Heart left ventricle (tissue), 13 donors: Measurements from ENCODE around the gene ZNF687.

Experiments used
- POLR2A ChIP-seq, 2 donors: fragments of 450-650 bp; IDR thresholded peaks; one replicate each; pipeline ENCODE4 v1.6.1; 2017; ENCODE audit warnings: antibody characterized with exemption in 2 of 2, mild to moderate bottlenecking in 2 of 2, moderate library complexity in 2 of 2
- TF ChIP-seq, protein P1 (sequence below), 12 donors: fragments of 200-600 bp; sonication (generic) in 4 of 12; IDR thresholded peaks; one replicate each; pipeline versions ENCODE4 v1.5.0 to v1.8.0; 2018 to 2022; ENCODE audit warnings: antibody characterized with exemption in 12 of 12, mild to moderate bottlenecking in 5 of 12
- donor health status: ischemic (EF 13 %, LVEDD 7.1; RV severe dilation, severe dysfunction).
- donor health status: DM: no; HTN: yes; CAD: no.
- donor health status: DM: no; HTN: no; CAD: no.
- donor health status: ischemic (EF 25% LVEDD 6.9; RV normal size, moderate dysfunction).
- donor health status: ischemic (EF 25% LVEDD 5.7; RV mildly dilated, moderate dysfunction).
- donor health status: ischemic (EF 35%, LVEDD 5.7; RV mildly dilated, moderate dysfunction).
- donor health status: nonischemic (EF 11% LVEDD 7.7; RV severe dilation, severe dysfunction).
- donor health status: DM: yes; HTN: yes; CAD: no.
- donor health status: PGD.
- donor health status: ischemic (EF 29% LVEDD 5.4; RV normal size, mild dysfunction).
- donor health status: nonischemic (EF 23%, LVEDD 6.1; RV moderate dilation, normal function).

DNA sequence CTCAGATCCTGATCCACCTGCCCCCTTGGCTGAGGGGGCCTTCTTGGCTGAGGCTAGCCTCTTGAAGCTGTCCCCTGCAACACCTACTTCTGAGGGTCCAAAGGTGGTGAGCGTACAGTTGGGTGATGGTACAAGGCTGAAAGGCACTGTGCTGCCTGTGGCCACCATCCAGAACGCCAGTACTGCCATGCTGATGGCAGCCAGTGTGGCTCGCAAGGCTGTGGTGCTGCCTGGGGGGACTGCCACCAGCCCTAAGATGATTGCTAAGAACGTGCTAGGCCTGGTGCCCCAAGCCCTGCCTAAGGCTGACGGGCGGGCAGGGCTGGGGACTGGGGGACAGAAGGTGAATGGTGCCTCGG, 5.2 kb downstream of the ZNF687 start:
- no peak for TF ChIP-seq POLR2A (IDR thresholded peaks at IDR 0.05)
- TF ChIP-seq, protein P1, sequence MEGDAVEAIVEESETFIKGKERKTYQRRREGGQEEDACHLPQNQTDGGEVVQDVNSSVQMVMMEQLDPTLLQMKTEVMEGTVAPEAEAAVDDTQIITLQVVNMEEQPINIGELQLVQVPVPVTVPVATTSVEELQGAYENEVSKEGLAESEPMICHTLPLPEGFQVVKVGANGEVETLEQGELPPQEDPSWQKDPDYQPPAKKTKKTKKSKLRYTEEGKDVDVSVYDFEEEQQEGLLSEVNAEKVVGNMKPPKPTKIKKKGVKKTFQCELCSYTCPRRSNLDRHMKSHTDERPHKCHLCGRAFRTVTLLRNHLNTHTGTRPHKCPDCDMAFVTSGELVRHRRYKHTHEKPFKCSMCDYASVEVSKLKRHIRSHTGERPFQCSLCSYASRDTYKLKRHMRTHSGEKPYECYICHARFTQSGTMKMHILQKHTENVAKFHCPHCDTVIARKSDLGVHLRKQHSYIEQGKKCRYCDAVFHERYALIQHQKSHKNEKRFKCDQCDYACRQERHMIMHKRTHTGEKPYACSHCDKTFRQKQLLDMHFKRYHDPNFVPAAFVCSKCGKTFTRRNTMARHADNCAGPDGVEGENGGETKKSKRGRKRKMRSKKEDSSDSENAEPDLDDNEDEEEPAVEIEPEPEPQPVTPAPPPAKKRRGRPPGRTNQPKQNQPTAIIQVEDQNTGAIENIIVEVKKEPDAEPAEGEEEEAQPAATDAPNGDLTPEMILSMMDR (IDR thresholded peaks at IDR 0.05) = no peak
